Endothelial cell of umbilical vein (primary cell): ENCODE results near the gene ACP1. TPM values are rescaled to one million over a fixed set of nuclear protein-coding genes. Genes with fewer than 3 reads are reported as not detected.

Source experiments
- BruUV-seq: library from RNA; stranded (reverse); fragments of 400-500 nt; replicated peaks from 2 replicates; lab custom pipeline; 2021; lab: Mats Ljungman, UMichigan
- CTCF ChIA-PET: fragments of 300-600, 350-600 bp; sonication (Branson Sonifier 250); formaldehyde crosslinking; loops from one replicate; lab custom pipeline; 2021; ENCODE audit warnings: antibody characterized with exemption, inconsistent platforms; lab: Charles Lee
- POLR2A ChIA-PET: fragments of 300-600, 350-600 bp; sonication (Branson Sonifier 250); formaldehyde crosslinking; loops from one replicate; lab custom pipeline; 2021; ENCODE audit warnings: antibody characterized with exemption, inconsistent platforms; lab: Charles Lee
- DNase-seq: peaks from one replicate; pipeline ENCODE4 v3.0.0-alpha.2; 2011; ENCODE audit warnings: low read depth, low spot score
- FAIRE-seq: peaks from 2 replicates; lab custom pipeline; 2011; peaks lifted over from hg19 to GRCh38; lab: Jason Lieb, UNC
- H2AFZ ChIP-seq: 2 replicates; pipeline ENCODE4 v1.6.0; 2012; ENCODE audit warnings: low read depth, low read length, control low read depth, inconsistent platforms
- H3K27ac ChIP-seq: 2 replicates; pipeline ENCODE4 v1.5.1; 2011; ENCODE audit warnings: low read depth, mild to moderate bottlenecking, control low read depth, low read length, moderate library complexity; ENCODE audit not compliant: insufficient read depth
- H3K27me3 ChIP-seq, 2 experiments: 2 replicates each; pipeline versions ENCODE4 v1.6.0 to v1.6.1; 2011; ENCODE audit warnings: low read length in 2 of 2, mixed read lengths in 1 of 2; ENCODE audit not compliant: control insufficient read depth in 2 of 2, insufficient read depth in 2 of 2
- H3K36me3 ChIP-seq, 2 experiments: 2 replicates in 1 of 2; 3 replicates in 1 of 2; pipeline ENCODE4 v1.5.1; 2011; ENCODE audit warnings: low read length in 2 of 2, mild to moderate bottlenecking in 1 of 2, moderate library complexity in 1 of 2; ENCODE audit not compliant: control insufficient read depth in 2 of 2, insufficient read depth in 2 of 2; ENCODE audit errors: extremely low read depth in 1 of 2
- H3K4me1 ChIP-seq: 3 replicates; pipeline ENCODE4 v1.5.1; 2011; ENCODE audit warnings: mild to moderate bottlenecking, low read length; ENCODE audit not compliant: control insufficient read depth, insufficient read depth; ENCODE audit errors: extremely low read depth
- H3K4me2 ChIP-seq: 2 replicates; pipeline ENCODE4 v1.6.1; 2011; ENCODE audit warnings: low read length, control low read depth, mixed read lengths; ENCODE audit not compliant: insufficient read depth
- H3K4me3 ChIP-seq, 3 experiments: fragments of 200-600 bp in 1 of 3; sonication (generic), shearing (Covaris generic) in 1 of 3; replicated peaks in 1 of 3; 2 replicates each; pipeline ENCODE4 v1.5.1; 2011 to 2016; ENCODE audit warnings: control low read depth in 3 of 3, low read length in 3 of 3, mild to moderate bottlenecking in 2 of 3, inconsistent platforms in 1 of 3, low read depth in 1 of 3, moderate library complexity in 1 of 3; ENCODE audit not compliant: insufficient read depth in 1 of 3
- H3K79me2 ChIP-seq: 2 replicates; pipeline ENCODE4 v1.6.0; 2012; ENCODE audit warnings: low read length, inconsistent platforms; ENCODE audit not compliant: control insufficient read depth, insufficient read depth
- H3K9ac ChIP-seq: replicated peaks from 2 replicates; pipeline ENCODE3; 2011; ENCODE audit warnings: low read length, control low read depth; ENCODE audit not compliant: insufficient read depth; ENCODE audit errors: extremely low read depth
- H3K9me1 ChIP-seq: replicated peaks from 3 replicates; pipeline ENCODE4 v1.6.0; 2011; ENCODE audit warnings: mild to moderate bottlenecking, low read length; ENCODE audit not compliant: control insufficient read depth, insufficient read depth; ENCODE audit errors: extremely low read depth
- H3K9me3 ChIP-seq: replicated peaks from 2 replicates; pipeline ENCODE4 v1.5.1; 2012; ENCODE audit warnings: low read length, inconsistent platforms; ENCODE audit not compliant: control insufficient read depth, insufficient read depth
- H4K20me1 ChIP-seq: replicated peaks from 2 replicates; pipeline ENCODE3; 2011; ENCODE audit warnings: mild to moderate bottlenecking, low read length; ENCODE audit not compliant: control insufficient read depth, insufficient read depth; ENCODE audit errors: extremely low read depth
- EZH2 ChIP-seq: IDR thresholded peaks from 2 replicates; pipeline ENCODE4 v1.6.1; 2012; ENCODE audit warnings: borderline replicate concordance, low read depth, mild to moderate bottlenecking, moderate library complexity, low read length, inconsistent platforms; ENCODE audit not compliant: severe bottlenecking
- FOS ChIP-seq: IDR thresholded peaks from 2 replicates; pipeline ENCODE4 v1.6.1; 2011; ENCODE audit warnings: mild to moderate bottlenecking, low read length, moderate library complexity, borderline replicate concordance; ENCODE audit not compliant: insufficient read depth
- GATA2 ChIP-seq: IDR thresholded peaks from 2 replicates; pipeline ENCODE4 v1.7.0; 2011; ENCODE audit warnings: low read depth, mild to moderate bottlenecking, moderate library complexity, mixed read lengths, low read length; ENCODE audit not compliant: insufficient read length, insufficient read depth
- JUN ChIP-seq: IDR thresholded peaks from 2 replicates; pipeline ENCODE4 v1.6.1; 2011; ENCODE audit warnings: borderline replicate concordance, low read depth; ENCODE audit not compliant: insufficient read length, insufficient read depth
- MYC ChIP-seq: IDR thresholded peaks from one replicate; pipeline ENCODE4 v1.6.1; 2011; ENCODE audit warnings: mild to moderate bottlenecking, low read depth, low read length
- POLR2A ChIP-seq: IDR thresholded peaks from 2 replicates; pipeline ENCODE4 v1.6.1; 2012; ENCODE audit warnings: low read depth, mild to moderate bottlenecking, control low read depth, low read length
- POLR2AphosphoS5 ChIP-seq: IDR thresholded peaks from 2 replicates; pipeline ENCODE4 v1.6.1; 2012; ENCODE audit warnings: low read depth, mild to moderate bottlenecking, control low read depth, low read length, moderate library complexity; ENCODE audit not compliant: insufficient read depth
- dilution Hi-C: fragments of 300-500 bp; cut with MboI; formaldehyde crosslinking; loops from one replicate; pipeline ENCODE4 v1.15.0; 2019; ENCODE audit warnings: low sequenced_read_pairs; ENCODE audit not compliant: extremely low pct_ligation_motif_present
- intact Hi-C: fragments of 100-400 bp; cut with micrococcal nuclease; formaldehyde crosslinking; loops from one replicate; pipeline ENCODE4 v1.10.0; 2022
- polyA plus RNA-seq, 4 experiments: library from polyadenylated mRNA; depleted of rRNA in 3 of 4; stranded (reverse) in 3 of 4; unstranded in 1 of 4; fragments of >200 nt; gene quantifications; 2 replicates each; pipeline versions ENCODE4 v1.2.1 to v1.2.3, GENCODE V29; 2011 to 2012; ENCODE audit warnings: missing spikeins in 1 of 4
- total RNA-seq: library from RNA; stranded (reverse); gene quantifications from 2 replicates; pipeline ENCODE4 v1.2.3, GENCODE V29; 2021
- TF ChIP-seq, protein P1 (sequence below), 2 donors: IDR thresholded peaks; 1 replicate in 1 of 2; 2 replicates in 1 of 2; pipeline ENCODE4 v1.5.1; 2011; ENCODE audit warnings: low read length in 2 of 2, mild to moderate bottlenecking in 2 of 2, moderate library complexity in 2 of 2, control low read depth in 1 of 2, inconsistent platforms in 1 of 2, low read depth in 1 of 2; ENCODE audit not compliant: insufficient read depth in 1 of 2; ENCODE audit errors: extremely low read depth in 1 of 2
- TF ChIP-seq, protein P2 (sequence below): IDR thresholded peaks from 2 replicates; pipeline ENCODE4 v1.6.1; 2011; ENCODE audit not compliant: insufficient read depth, insufficient read length

ACP1 gene
- total and polyA plus RNA-seq, 2 donors (not counting 3 experiments of a cell fraction or from before 2014, with no cell fraction given) = 63.4 to 80.2 TPM

DNA sequence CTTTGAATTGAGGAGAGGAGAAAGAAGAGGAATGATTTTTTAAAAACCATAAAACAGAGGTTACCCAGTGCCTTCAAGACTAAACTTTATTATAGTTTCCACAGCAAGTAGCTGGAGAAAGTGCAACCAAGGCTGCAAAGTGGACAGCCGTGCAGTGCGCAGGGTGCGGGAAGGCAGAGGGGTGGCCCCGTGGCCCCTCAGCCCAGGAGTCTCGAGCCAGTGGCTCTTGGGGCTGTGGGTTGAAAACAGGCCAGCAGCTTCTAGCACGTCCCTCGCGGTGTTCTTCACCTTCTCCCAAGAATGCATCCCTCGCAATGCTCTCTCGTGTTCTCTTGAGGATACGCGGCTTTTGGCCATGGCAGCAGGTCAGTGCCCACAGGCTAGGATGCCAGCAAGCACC lies 51.6 kb downstream of the ACP1 start:
- no peak overlapping the region for H3K4me3 ChIP-seq
- CTCF ChIA-PET = no interaction called here

More for the DNA sequence above, 51.6 kb downstream of the ACP1 start:
- Histone ChIP-seq H2AFZ (no peak overlapping the region), H3K9ac (no peak overlapping the region), H3K4me2 (no peak overlapping the region), H3K4me1 (no peaks in the 10 kb centered on the region), H3K27ac (no peak overlapping the region), H3K79me2 (no peaks in the 10 kb centered on the region), H3K9me1 (no peaks in the 10 kb centered on the region), H3K27me3 (no peaks in the 10 kb centered on the region), H3K36me3 (no peaks in the 10 kb centered on the region), H4K20me1 (no peaks in the 10 kb centered on the region), H3K9me3 (peaks cover 2% of the 10 kb centered on the region)
- dilution Hi-C loops (no loop called here), intact Hi-C loops (no loop called here)
- POLR2A ChIA-PET = no interaction called here
- FAIRE-seq (no peak), DNase-seq (no peak)
- BruUV-seq = no TSS peak
- TF ChIP-seq POLR2A (no peak), POLR2AphosphoS5 (no peak), EZH2 (no peak), MYC (no peak), GATA2 (no peak), FOS (no peak), JUN (no peak)
- TF ChIP-seq, protein P1, sequence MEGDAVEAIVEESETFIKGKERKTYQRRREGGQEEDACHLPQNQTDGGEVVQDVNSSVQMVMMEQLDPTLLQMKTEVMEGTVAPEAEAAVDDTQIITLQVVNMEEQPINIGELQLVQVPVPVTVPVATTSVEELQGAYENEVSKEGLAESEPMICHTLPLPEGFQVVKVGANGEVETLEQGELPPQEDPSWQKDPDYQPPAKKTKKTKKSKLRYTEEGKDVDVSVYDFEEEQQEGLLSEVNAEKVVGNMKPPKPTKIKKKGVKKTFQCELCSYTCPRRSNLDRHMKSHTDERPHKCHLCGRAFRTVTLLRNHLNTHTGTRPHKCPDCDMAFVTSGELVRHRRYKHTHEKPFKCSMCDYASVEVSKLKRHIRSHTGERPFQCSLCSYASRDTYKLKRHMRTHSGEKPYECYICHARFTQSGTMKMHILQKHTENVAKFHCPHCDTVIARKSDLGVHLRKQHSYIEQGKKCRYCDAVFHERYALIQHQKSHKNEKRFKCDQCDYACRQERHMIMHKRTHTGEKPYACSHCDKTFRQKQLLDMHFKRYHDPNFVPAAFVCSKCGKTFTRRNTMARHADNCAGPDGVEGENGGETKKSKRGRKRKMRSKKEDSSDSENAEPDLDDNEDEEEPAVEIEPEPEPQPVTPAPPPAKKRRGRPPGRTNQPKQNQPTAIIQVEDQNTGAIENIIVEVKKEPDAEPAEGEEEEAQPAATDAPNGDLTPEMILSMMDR (IDR thresholded peaks at IDR 0.05; ENCODE audit: extremely low read depth in 1 of 2, insufficient read depth in 1 of 2, low read depth in 1 of 2, low read length in 2 of 2) = no peak
- TF ChIP-seq, protein P2, sequence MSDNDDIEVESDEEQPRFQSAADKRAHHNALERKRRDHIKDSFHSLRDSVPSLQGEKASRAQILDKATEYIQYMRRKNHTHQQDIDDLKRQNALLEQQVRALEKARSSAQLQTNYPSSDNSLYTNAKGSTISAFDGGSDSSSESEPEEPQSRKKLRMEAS = no peak
